Stomach smooth muscle (tissue), 2 donors: ENCODE data around the gene SLC25A44.

Source experiments
- H3K27ac ChIP-seq: one replicate; pipeline ENCODE4 v1.7.0; 2013; ENCODE audit warnings: mild to moderate bottlenecking, low read length, inconsistent platforms
- H3K27me3 ChIP-seq, 2 donors: one replicate each; pipeline ENCODE4 v1.7.0; 2013; ENCODE audit warnings: low read length in 2 of 2; ENCODE audit not compliant: insufficient read depth in 2 of 2, control insufficient read depth in 1 of 2
- H3K36me3 ChIP-seq, 2 donors: one replicate each; pipeline ENCODE4 v1.7.0; 2013; ENCODE audit warnings: low read length in 2 of 2; ENCODE audit not compliant: control insufficient read depth in 2 of 2, insufficient read depth in 2 of 2
- H3K4me1 ChIP-seq: one replicate; pipeline ENCODE4 v1.7.0; 2013; ENCODE audit warnings: low read length; ENCODE audit not compliant: control insufficient read depth, insufficient read depth
- H3K4me3 ChIP-seq, 2 donors: one replicate each; pipeline ENCODE4 v1.7.0; 2013; ENCODE audit warnings: low read length in 2 of 2
- H3K9ac ChIP-seq, 2 donors: one replicate each; pipeline ENCODE4 v1.7.0; 2013; ENCODE audit warnings: low read length in 2 of 2, mild to moderate bottlenecking in 1 of 2
- H3K9me3 ChIP-seq, 2 donors: one replicate each; pipeline ENCODE4 v1.7.0; 2013; ENCODE audit warnings: low read length in 2 of 2; ENCODE audit not compliant: control insufficient read depth in 2 of 2
- donor health status: healthy.
- donor health status: Pancreatic carcinoma.

The SLC25A44 gene

DNA sequence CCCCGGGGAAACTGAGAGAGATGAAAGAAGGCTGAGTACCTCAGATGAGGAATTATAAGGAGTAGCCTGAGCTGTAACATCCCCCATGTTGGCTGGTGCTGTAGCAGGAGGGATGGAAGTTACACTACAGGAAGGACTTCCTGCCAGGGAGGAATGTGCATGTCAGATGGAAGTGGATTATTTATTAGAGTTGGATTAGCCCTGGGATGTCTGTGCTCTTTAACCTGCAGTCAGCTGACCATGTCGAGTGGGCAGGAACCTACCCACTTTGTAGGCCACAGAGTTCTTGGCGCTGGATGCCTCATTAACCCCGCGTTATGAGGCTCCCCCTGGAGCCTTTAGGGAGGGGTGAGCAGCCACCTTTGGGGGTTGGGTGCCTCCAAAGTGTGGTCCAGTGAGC lies 41.3 kb upstream of the SLC25A44 start:
- Histone ChIP-seq H3K9ac (no peak overlapping the region), H3K27me3 (peaks cover 19 to 22% of the 10 kb centered on the region in 2 donors), H3K27ac (no peak overlapping the region), H3K9me3 (no peaks in the 10 kb centered on the region), H3K36me3 (no peaks in the 10 kb centered on the region), H3K4me3 (no peak overlapping the region), H3K4me1 (no peaks in the 10 kb centered on the region)

GRCh38 chr1:156153362-156153761 lies 40.5 kb upstream of the SLC25A44 start, which contains the start of gene SEMA4A:
Gene SEMA4A, plus strand, starts transcription at chr1:156153585. Its CDS starts 994 bp downstream, at chr1:156154579.
- Histone ChIP-seq H3K4me1 (no peaks in the 10 kb centered on the region), H3K9me3 (no peaks in the 10 kb centered on the region), H3K9ac (no peak within 1 kb of the TSS), H3K36me3 (no peaks in the 10 kb centered on the region), H3K27ac (no peak within 1 kb of the TSS), H3K27me3 (peaks cover 19 to 22% of the 10 kb centered on the region in 2 donors), H3K4me3 (no peak within 1 kb of the TSS)

DNA sequence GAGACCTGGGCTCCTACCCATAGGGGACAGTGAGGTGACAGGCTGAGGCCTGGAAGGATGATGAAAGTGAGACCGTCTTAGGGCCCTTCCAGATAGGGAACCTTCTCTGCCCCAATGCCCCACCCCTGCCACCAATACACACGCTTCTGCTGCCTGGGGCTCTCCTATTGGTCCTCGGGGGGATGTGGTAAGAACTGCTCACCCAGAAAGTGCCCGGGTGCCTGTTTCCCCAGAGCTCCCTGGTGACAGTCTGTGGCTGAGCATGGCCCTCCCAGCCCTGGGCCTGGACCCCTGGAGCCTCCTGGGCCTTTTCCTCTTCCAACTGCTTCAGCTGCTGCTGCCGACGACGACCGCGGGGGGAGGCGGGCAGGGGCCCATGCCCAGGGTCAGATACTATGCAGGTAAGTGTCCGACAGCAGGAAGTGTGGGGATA lies 39.6 kb upstream of the SLC25A44 start:
- H3K4me3 ChIP-seq = no peak overlapping the region
- no peaks in the 10 kb centered on the region for H3K36me3 ChIP-seq
- peaks cover 19 to 22% of the 10 kb centered on the region in 2 donors for H3K27me3 ChIP-seq
- no peak overlapping the region for H3K9ac ChIP-seq
- no peaks in the 10 kb centered on the region for H3K4me1 ChIP-seq
- H3K27ac ChIP-seq = no peak overlapping the region
- no peaks in the 10 kb centered on the region for H3K9me3 ChIP-seq

DNA sequence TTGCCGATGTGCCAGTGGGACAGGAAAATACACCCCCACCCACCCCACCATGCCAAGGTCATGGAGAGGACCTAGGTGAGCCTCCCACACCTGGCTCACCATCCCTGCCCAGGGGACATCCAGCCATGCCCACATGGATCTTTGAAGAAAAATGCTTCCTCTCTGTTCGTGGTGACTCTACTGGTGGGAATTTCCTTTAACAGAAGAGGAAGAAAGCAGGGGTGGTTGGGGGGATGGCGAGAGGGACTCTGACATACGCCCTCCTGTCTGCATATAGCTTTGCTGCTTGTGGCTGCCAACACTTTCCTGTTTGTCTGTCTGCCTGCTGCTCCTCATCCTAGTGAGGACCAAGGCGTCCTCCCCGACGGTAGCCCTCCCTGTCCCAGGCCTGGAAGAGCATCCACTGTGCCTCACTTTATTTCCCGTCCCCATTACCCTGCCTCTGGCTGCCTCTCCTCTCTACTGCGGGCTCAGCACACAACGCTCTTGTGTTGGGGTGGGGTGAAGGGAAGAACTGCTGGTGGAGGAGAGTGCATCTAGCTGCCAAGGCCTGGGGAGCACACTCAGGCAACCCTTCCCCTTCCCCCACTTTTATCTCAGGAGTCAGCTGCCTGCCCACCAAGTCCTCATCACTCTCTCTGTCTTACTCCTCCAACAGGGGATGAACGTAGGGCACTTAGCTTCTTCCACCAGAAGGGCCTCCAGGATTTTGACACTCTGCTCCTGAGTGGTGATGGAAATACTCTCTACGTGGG lies 38.0 kb upstream of the SLC25A44 start:
- peaks cover 4% of the 10 kb centered on the region for H3K4me1 ChIP-seq
- H3K9ac ChIP-seq = no peak overlapping the region
- H3K9me3 ChIP-seq = no peaks in the 10 kb centered on the region
- no peaks in the 10 kb centered on the region for H3K36me3 ChIP-seq
- H3K27me3 ChIP-seq = peaks cover 5 to 10% of the 10 kb centered on the region in 2 donors
- H3K27ac ChIP-seq = no peak overlapping the region
- no peak overlapping the region for H3K4me3 ChIP-seq

- Histone ChIP-seq H3K9me3 (no peaks in the 10 kb centered on the region), H3K27ac (no peak overlapping the region), H3K9ac (no peak overlapping the region), H3K36me3 (no peaks in the 10 kb centered on the region), H3K4me1 (peaks cover 14% of the 10 kb centered on the region), H3K4me3 (no peak overlapping the region), H3K27me3 (peaks cover under 1% of the 10 kb centered on the region in 2 donors)
These were observed 36.4 kb upstream of the SLC25A44 start for GRCh38 chr1:156157506-156157905.

- Histone ChIP-seq H3K9ac (no peak overlapping the region), H3K9me3 (no peaks in the 10 kb centered on the region), H3K27ac (no peak overlapping the region), H3K4me1 (peaks cover 14% of the 10 kb centered on the region), H3K27me3 (no peaks in the 10 kb centered on the region), H3K36me3 (no peaks in the 10 kb centered on the region), H3K4me3 (no peak overlapping the region)
These were observed 35.9 kb upstream of the SLC25A44 start for GRCh38 chr1:156157966-156158365.

DNA sequence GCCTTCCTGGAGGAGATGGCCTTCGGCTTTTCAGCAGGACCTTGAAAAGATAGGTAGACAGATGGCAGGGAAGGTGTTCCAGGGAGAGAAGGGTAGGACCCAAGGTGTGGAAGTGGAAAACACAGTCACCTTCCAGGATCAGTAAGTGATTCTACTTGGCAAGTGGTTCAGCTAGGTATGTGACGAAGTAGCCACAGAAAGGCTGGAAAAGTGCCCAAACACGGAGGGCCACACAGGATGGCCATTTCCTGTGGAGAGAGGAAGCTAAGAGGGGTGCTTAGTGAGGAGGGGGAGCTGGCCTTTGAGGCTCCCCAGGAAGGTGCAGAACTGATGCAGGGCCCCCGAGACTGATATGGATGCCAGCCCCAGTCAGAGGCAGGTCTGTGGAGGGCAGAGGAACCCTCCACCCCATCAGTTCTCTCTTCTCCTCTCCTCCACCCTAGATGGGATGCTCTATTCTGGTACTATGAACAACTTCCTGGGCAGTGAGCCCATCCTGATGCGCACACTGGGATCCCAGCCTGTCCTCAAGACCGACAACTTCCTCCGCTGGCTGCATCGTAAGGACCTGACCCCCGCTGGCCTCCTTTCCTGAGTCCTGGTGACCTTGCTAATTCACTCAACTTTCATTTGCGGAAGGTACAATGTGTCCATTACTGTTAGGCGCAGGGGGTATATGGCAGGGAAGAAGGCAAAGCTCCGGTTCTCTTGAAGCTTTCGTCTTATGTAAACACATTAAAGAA lies 33.7 kb upstream of the SLC25A44 start:
- H3K36me3 ChIP-seq = no peaks in the 10 kb centered on the region
- no peaks in the 10 kb centered on the region for H3K27me3 ChIP-seq
- no peaks in the 10 kb centered on the region for H3K9me3 ChIP-seq
- peaks cover 14% of the 10 kb centered on the region for H3K4me1 ChIP-seq
- H3K27ac ChIP-seq = peak overlapping the region; percentile 31
- peak overlapping the region; percentile 68 to 71 for H3K4me3 ChIP-seq
- H3K9ac ChIP-seq = peak overlapping the region; percentile 42 to 47

DNA sequence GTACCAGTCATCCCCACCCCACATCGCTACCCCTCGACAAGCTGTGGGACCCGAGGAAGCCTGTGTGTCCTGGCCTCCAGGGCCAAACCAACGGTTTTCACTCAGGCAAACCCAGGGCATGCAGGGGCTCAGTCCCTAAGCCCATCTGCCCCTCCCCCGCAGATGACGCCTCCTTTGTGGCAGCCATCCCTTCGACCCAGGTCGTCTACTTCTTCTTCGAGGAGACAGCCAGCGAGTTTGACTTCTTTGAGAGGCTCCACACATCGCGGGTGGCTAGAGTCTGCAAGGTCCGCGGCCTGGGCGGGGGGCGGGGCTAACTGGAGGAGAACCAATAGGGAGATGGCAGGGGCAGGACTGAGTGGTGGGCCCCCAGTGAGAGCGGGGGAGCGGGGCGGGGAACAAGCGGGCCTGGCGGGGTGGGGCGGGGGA lies 33.1 kb upstream of the SLC25A44 start:
- Histone ChIP-seq H3K4me3 (peak overlapping the region; percentile 68 to 71), H3K27ac (peak overlapping the region; percentile 31), H3K36me3 (no peaks in the 10 kb centered on the region), H3K9me3 (no peaks in the 10 kb centered on the region), H3K9ac (peak overlapping the region; percentile 42 to 47), H3K4me1 (peaks cover 14% of the 10 kb centered on the region), H3K27me3 (no peaks in the 10 kb centered on the region)

DNA sequence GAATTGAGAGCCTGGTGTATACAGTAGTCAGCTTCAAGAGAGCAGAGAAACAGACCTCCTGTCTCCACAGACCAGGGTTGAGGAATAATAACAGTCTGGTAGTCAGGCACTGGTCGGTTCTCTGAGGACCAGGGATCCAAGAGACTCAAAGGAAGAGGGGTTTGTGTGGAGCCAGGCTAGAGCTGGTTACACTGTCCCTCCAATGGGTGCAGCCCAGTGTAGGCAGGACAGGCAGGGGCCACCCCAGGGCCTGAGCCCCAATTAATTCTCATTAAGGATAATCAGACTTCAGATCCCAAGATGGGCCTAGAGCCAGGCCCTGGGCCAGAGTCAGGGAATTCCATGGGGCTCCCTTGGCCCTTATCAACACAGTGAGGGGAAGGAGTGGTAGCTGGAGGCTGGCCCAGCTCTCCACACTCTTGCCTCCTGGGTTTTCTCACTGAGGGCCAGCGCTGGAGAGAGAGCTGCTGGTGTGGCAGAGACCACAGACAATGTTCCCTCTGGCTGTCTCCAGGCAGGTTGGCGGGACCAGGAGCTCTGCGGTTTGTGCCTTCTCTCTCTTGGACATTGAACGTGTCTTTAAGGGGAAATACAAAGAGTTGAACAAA lies 31.4 kb upstream of the SLC25A44 start:
- H3K9ac ChIP-seq = no peak overlapping the region

DNA sequence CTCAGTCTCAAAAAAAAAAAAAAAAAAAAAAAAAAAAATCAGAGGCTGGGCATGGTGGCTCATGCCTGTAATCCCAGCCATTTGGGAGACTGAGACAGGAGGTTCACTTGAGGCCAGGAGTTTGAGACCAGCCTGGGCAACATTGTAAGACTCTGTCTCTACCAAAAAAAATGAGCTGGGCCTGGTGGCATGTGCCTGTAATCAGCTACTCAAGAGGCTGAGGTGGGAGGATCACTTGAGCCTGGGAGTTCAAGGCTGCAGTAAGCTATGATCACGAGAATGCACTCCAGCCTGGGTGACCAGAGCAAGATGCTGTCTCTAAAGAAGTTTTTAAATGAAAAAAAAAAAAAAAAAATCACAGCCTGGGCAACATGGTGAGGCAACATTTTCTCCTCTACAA lies 30.2 kb upstream of the SLC25A44 start:
- H3K9me3 ChIP-seq = no peaks in the 10 kb centered on the region
- no peak overlapping the region for H3K9ac ChIP-seq
- H3K27ac ChIP-seq = no peak overlapping the region
- peaks cover 14% of the 10 kb centered on the region for H3K4me1 ChIP-seq
- no peaks in the 10 kb centered on the region for H3K36me3 ChIP-seq
- no peaks in the 10 kb centered on the region for H3K27me3 ChIP-seq
- no peak overlapping the region for H3K4me3 ChIP-seq

More for the DNA sequence above, 31.4 kb upstream of the SLC25A44 start:
- no peaks in the 10 kb centered on the region for H3K36me3 ChIP-seq
- peaks cover 14% of the 10 kb centered on the region for H3K4me1 ChIP-seq
- no peaks in the 10 kb centered on the region for H3K27me3 ChIP-seq
- H3K4me3 ChIP-seq = no peak overlapping the region
- no peaks in the 10 kb centered on the region for H3K9me3 ChIP-seq
- no peak overlapping the region for H3K27ac ChIP-seq
